Endodermal cell (in vitro differentiated cells): ENCODE measurements around the gene LYZL2. TPM values are rescaled to one million over a fixed set of nuclear protein-coding genes. Genes with fewer than 3 reads are reported as not detected.

Experiments
- DNase-seq: peaks from one replicate; pipeline ENCODE4 v3.0.0-alpha.2; 2017
- H3K27ac ChIP-seq: 2 replicates; pipeline ENCODE4 v1.5.1; 2013; ENCODE audit warnings: mild to moderate bottlenecking, low read depth, low read length, moderate library complexity
- H3K27me3 ChIP-seq: 2 replicates; pipeline ENCODE4 v1.6.1; 2013; ENCODE audit warnings: mild to moderate bottlenecking, low read length, moderate library complexity; ENCODE audit not compliant: insufficient read depth, control insufficient read depth, poor library complexity, severe bottlenecking
- H3K36me3 ChIP-seq: 2 replicates; pipeline ENCODE4 v1.7.0; 2013; ENCODE audit warnings: mild to moderate bottlenecking, low read length, moderate library complexity; ENCODE audit not compliant: control insufficient read depth, insufficient read depth
- H3K4me1 ChIP-seq: one replicate; pipeline ENCODE4 v1.7.0; 2013; ENCODE audit warnings: low read length; ENCODE audit not compliant: control insufficient read depth, insufficient read depth
- H3K4me3 ChIP-seq: 2 replicates; pipeline ENCODE4 v1.5.1; 2013; ENCODE audit warnings: mild to moderate bottlenecking, low read length, moderate library complexity
- H3K9ac ChIP-seq: 2 replicates; pipeline ENCODE4 v1.6.1; 2013; ENCODE audit warnings: mild to moderate bottlenecking, low read length, moderate library complexity; ENCODE audit not compliant: poor library complexity, severe bottlenecking; ENCODE audit errors: extremely low read depth
- H3K9me3 ChIP-seq: 2 replicates; pipeline ENCODE4 v1.6.1; 2013; ENCODE audit warnings: mild to moderate bottlenecking, low read length, moderate library complexity; ENCODE audit not compliant: control insufficient read depth
- H3K27ac Mint-ChIP-seq: 2 replicates; pipeline ENCODE4 v1.8.0; 2020; ENCODE audit warnings: mixed read lengths
- H3K27me3 Mint-ChIP-seq: 2 replicates; pipeline ENCODE4 v1.8.0; 2021; ENCODE audit warnings: mild to moderate bottlenecking, mixed read lengths; ENCODE audit not compliant: insufficient read depth
- H3K36me3 Mint-ChIP-seq: 2 replicates; pipeline ENCODE4 v1.8.0; 2020; ENCODE audit warnings: low read depth, mixed read lengths
- H3K4me1 Mint-ChIP-seq: 2 replicates; pipeline ENCODE4 v1.8.0; 2020; ENCODE audit warnings: mixed read lengths
- H3K4me3 Mint-ChIP-seq: 2 replicates; pipeline ENCODE4 v1.8.0; 2020; ENCODE audit warnings: mild to moderate bottlenecking, moderate library complexity, mixed read lengths
- H3K9me3 Mint-ChIP-seq: 2 replicates; pipeline ENCODE4 v1.8.0; 2020; ENCODE audit warnings: mild to moderate bottlenecking, mixed read lengths
- CTCF ChIP-seq: fragments of 200-600 bp; sonication (generic); conservative IDR thresholded peaks from 2 replicates; pipeline ENCODE4 v1.5.0; 2021; ENCODE audit warnings: antibody characterized with exemption, mild to moderate bottlenecking
- WGBS, 2 experiments: methylation state at CpG; one replicate each; pipeline versions ENCODE4 v1.1.5 to v1.1.7; 2013; ENCODE audit warnings: missing lambda C conversion rate in 2 of 2, mixed read lengths in 1 of 2; ENCODE audit not compliant: insufficient coverage in 1 of 2, insufficient read length in 1 of 2; 5-methylcytosine and 5-hydroxymethylcytosine counted together
- total RNA-seq, 2 donors: library from RNA; stranded (reverse); fragmentation: NEBNext Ultra II Directional in 1 of 2; extraction: Animal tissue kit (Norgen Biotek cat#: 25700) in 1 of 2; gene quantifications; 2 replicates in 1 of 2; 3 replicates in 1 of 2; pipeline ENCODE4 v1.2.1, GENCODE V29; 2021

LYZL2 gene
- total RNA-seq, 2 donors from 2014 or later: not detected

GRCh38 chr10:30574432-30574796 is 55.1 kb downstream of the LYZL2 start:
- Histone ChIP-seq H3K27me3 (no peaks in the 10 kb centered on the region), H3K27ac (no peak overlapping the region), H3K9ac (no peak overlapping the region), H3K36me3 (no peaks in the 10 kb centered on the region), H3K9me3 (peaks cover 20% of the 10 kb centered on the region), H3K4me3 (no peak overlapping the region), H3K4me1 (peaks cover 7% of the 10 kb centered on the region)
- no peak for DNase-seq
- no peak overlapping the region for H3K4me3 Mint-ChIP-seq
- peaks cover 7% of the 10 kb centered on the region for H3K9me3 Mint-ChIP-seq
- H3K4me1 Mint-ChIP-seq: peaks cover 35% of the 10 kb centered on the region
- TF ChIP-seq CTCF: no peak
- 90 to 95% methylated on average over 4 of the region's 4 CpGs for WGBS, 2 experiments
- H3K36me3 Mint-ChIP-seq: no peaks in the 10 kb centered on the region
- H3K27ac Mint-ChIP-seq: no peak overlapping the region
- H3K27me3 Mint-ChIP-seq: no peaks in the 10 kb centered on the region

- H3K36me3 Mint-ChIP-seq: no peaks in the 10 kb centered on the region
- peaks cover 30% of the 10 kb centered on the region for H3K4me1 Mint-ChIP-seq
- H3K4me3 Mint-ChIP-seq: no peak overlapping the region
- no peak for TF ChIP-seq CTCF
- 87 to 93% methylated on average over 7 of the region's 7 CpGs for WGBS, 2 experiments
- Histone ChIP-seq H3K4me1 (peaks cover 2% of the 10 kb centered on the region), H3K27me3 (no peaks in the 10 kb centered on the region), H3K9ac (no peak overlapping the region), H3K27ac (no peak overlapping the region), H3K36me3 (no peaks in the 10 kb centered on the region), H3K4me3 (no peak overlapping the region), H3K9me3 (peaks cover 20% of the 10 kb centered on the region)
- DNase-seq: no peak
- H3K27me3 Mint-ChIP-seq: no peaks in the 10 kb centered on the region
- H3K27ac Mint-ChIP-seq: no peak overlapping the region
- H3K9me3 Mint-ChIP-seq: peaks cover 7% of the 10 kb centered on the region
Measured at GRCh38 chr10:30573721-30574431, 55.7 kb downstream of the LYZL2 start.

- WGBS, 2 experiments: 46% methylated on average over 2 of the region's 2 CpGs; no CpG with 5 or more reads in 1 of the 2 experiments
Measured at GRCh38 chr10:30565449-30565848, 64.1 kb downstream of the LYZL2 start.

More at GRCh38 chr10:30565449-30565848, 64.1 kb downstream of the LYZL2 start:
- no peak for TF ChIP-seq CTCF
- H3K4me3 ChIP-seq: no peak overlapping the region
- Mint-ChIP-seq H3K4me1 (peaks cover 4% of the 10 kb centered on the region), H3K9me3 (peaks cover 8% of the 10 kb centered on the region), H3K4me3 (no peak overlapping the region), H3K36me3 (no peaks in the 10 kb centered on the region), H3K27ac (no peak overlapping the region), H3K27me3 (no peaks in the 10 kb centered on the region)
- no peaks in the 10 kb centered on the region for H3K36me3 ChIP-seq
- H3K9me3 ChIP-seq: peaks cover 8% of the 10 kb centered on the region
- no peaks in the 10 kb centered on the region for H3K4me1 ChIP-seq
- no peak for DNase-seq
- H3K9ac ChIP-seq: no peak overlapping the region
- H3K27me3 ChIP-seq: no peaks in the 10 kb centered on the region
- no peak overlapping the region for H3K27ac ChIP-seq
